Kidney (tissue), 14 donors: ENCODE results near the gene CORO2A. TPM values are rescaled to one million over a fixed set of nuclear protein-coding genes. Genes with fewer than 3 reads are reported as not detected.

Experiments
- DNase-seq, 5 donors: peaks; one replicate each; pipeline ENCODE4 v3.0.0-alpha.2; 2013 to 2020
- FAIRE-seq: peaks from 2 replicates; lab custom pipeline; 2012; peaks lifted over from hg19 to GRCh38; lab: Jason Lieb, UNC
- H3K27ac ChIP-seq, 2 donors: one replicate each; pipeline ENCODE4 v1.7.0; 2013; ENCODE audit warnings: low read depth in 2 of 2, low read length in 2 of 2, inconsistent platforms in 1 of 2
- H3K27me3 ChIP-seq: one replicate; pipeline ENCODE4 v1.7.1; 2013; ENCODE audit warnings: low read length, inconsistent platforms; ENCODE audit not compliant: control insufficient read depth, insufficient read depth
- H3K36me3 ChIP-seq, 3 donors: one replicate each; pipeline versions ENCODE4 v1.7.0 to v1.7.1; 2013; ENCODE audit warnings: low read length in 3 of 3, control low read depth in 1 of 3, inconsistent platforms in 1 of 3; ENCODE audit not compliant: insufficient read depth in 3 of 3, control insufficient read depth in 2 of 3
- H3K4me1 ChIP-seq, 3 donors: one replicate each; pipeline versions ENCODE4 v1.7.0 to v1.7.1; 2013; ENCODE audit warnings: low read length in 3 of 3, inconsistent platforms in 1 of 3, low read depth in 1 of 3; ENCODE audit not compliant: control insufficient read depth in 2 of 3, insufficient read depth in 2 of 3
- H3K4me3 ChIP-seq, 3 donors: one replicate each; pipeline versions ENCODE4 v1.7.0 to v1.8.1; 2013; ENCODE audit warnings: low read length in 3 of 3, control low read depth in 1 of 3, inconsistent platforms in 1 of 3
- H3K9ac ChIP-seq, 3 donors: one replicate each; pipeline versions ENCODE4 v1.7.0 to v1.7.1; 2013; ENCODE audit warnings: low read length in 3 of 3, control low read depth in 1 of 3, inconsistent platforms in 1 of 3
- H3K9me3 ChIP-seq, 3 donors: one replicate each; pipeline versions ENCODE4 v1.7.0 to v1.7.1; 2013; ENCODE audit warnings: low read length in 3 of 3, control low read depth in 1 of 3, inconsistent platforms in 1 of 3; ENCODE audit not compliant: control insufficient read depth in 2 of 3, insufficient read depth in 1 of 3
- intact Hi-C: fragments of 100-400 bp; cut with DNase I; formaldehyde crosslinking; loops from one replicate; pipeline ENCODE4 v1.11.1; 2022
- polyA plus RNA-seq: library from polyadenylated mRNA; stranded (reverse); fragments of 350-450 nt; fragmentation: Illumina TruSeq; extraction: RNeasy Lipid Tissue Mini Kit (QIAGEN cat#74804); gene quantifications from one replicate; pipeline ENCODE4 v1.2.3, GENCODE V29; 2014; ENCODE audit warnings: low read depth, low replicate concordance; ENCODE audit not compliant: insufficient read depth
- total RNA-seq: library from RNA; stranded (reverse); fragmentation: NEBNext Ultra II Directional; extraction: Animal tissue kit (Norgen Biotek cat#: 25700); gene quantifications from one replicate; pipeline ENCODE4 v1.2.1, GENCODE V29; 2021
- TF ChIP-seq, protein P1 (sequence below): IDR thresholded peaks from 3 replicates; pipeline ENCODE4 v1.5.1; 2012; ENCODE audit warnings: mild to moderate bottlenecking, moderate library complexity, borderline replicate concordance; ENCODE audit not compliant: insufficient read depth; ENCODE audit errors: extremely low read depth
- donor health status: control.
- donor health status: control.
- donor health status: control.
- donor health status: control.
- donor health status: control.
- donor health status: DM: yes; HTN: yes; CAD: no.
- donor health status: Normal renal cell carcinoma (clear cell type).

Gene CORO2A
- total and polyA plus RNA-seq, 2 donors from 2014 or later = 0.90 to 5.3 TPM

DNA sequence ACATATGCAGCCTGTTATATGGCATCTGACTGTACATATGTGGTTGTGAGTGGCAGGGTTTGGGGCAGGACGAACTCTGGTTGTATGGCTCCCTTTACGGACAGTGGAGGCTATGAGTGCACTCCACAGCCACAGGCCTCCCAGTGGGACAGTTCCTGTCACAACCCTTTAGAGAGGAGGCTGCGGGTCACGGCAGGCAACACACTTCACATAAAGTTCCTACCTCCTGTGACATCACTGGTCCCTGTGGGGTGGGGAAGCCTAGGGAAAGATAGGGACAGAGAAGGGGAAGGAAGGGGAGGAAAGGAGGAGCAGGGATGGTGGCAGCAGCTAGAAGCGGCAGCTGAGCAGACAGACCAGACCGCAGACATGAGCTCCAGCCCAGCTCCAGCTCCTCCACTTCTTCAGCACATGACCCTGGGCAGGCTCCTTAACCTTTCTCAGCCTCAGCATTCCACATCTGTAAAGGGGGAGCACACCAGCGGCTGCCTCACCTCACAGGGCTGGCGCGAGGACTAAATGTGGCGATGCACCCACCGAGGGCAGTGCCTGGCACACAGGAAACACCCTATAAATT, 27.4 kb upstream of the CORO2A start:
- Histone ChIP-seq H3K27me3 (no peaks in the 10 kb centered on the region), H3K9me3 (no peaks in the 10 kb centered on the region), H3K4me1 (no peaks in the 10 kb centered on the region), H3K9ac (no peak overlapping the region), H3K4me3 (no peak overlapping the region), H3K27ac (no peak overlapping the region), H3K36me3 (no peaks in the 10 kb centered on the region)
- peak in 1 of 5 donors; percentile 22 for DNase-seq
- TF ChIP-seq, protein P1, sequence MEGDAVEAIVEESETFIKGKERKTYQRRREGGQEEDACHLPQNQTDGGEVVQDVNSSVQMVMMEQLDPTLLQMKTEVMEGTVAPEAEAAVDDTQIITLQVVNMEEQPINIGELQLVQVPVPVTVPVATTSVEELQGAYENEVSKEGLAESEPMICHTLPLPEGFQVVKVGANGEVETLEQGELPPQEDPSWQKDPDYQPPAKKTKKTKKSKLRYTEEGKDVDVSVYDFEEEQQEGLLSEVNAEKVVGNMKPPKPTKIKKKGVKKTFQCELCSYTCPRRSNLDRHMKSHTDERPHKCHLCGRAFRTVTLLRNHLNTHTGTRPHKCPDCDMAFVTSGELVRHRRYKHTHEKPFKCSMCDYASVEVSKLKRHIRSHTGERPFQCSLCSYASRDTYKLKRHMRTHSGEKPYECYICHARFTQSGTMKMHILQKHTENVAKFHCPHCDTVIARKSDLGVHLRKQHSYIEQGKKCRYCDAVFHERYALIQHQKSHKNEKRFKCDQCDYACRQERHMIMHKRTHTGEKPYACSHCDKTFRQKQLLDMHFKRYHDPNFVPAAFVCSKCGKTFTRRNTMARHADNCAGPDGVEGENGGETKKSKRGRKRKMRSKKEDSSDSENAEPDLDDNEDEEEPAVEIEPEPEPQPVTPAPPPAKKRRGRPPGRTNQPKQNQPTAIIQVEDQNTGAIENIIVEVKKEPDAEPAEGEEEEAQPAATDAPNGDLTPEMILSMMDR = no peak
- no peak for FAIRE-seq
- intact Hi-C loops = no loop called here

DNA sequence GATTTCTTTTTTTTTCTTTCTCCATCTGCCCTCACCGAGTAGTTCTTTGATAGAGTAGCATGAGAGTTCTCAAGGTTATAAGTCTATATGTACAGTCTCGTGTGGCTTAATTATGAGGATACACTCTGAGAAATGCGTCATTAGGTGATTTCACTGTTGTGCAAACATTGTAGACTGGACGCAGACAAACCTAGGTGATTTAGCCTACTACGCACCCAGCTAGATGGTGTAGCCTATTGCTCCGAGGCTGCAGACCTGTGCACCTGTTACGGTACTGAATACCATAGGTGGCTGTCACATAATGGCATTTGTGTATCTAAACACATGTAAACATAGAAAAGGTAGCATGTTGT, 26.9 kb upstream of the CORO2A start:
- no peak overlapping the region for H3K27ac ChIP-seq
- H3K4me3 ChIP-seq = no peak overlapping the region
- DNase-seq = no peak
- no peaks in the 10 kb centered on the region for H3K36me3 ChIP-seq
- no peaks in the 10 kb centered on the region for H3K4me1 ChIP-seq
- intact Hi-C loops = no loop called here
- no peaks in the 10 kb centered on the region for H3K27me3 ChIP-seq
- TF ChIP-seq, protein P1 = no peak
- H3K9me3 ChIP-seq = no peaks in the 10 kb centered on the region
- no peak for FAIRE-seq
- no peak overlapping the region for H3K9ac ChIP-seq

DNA sequence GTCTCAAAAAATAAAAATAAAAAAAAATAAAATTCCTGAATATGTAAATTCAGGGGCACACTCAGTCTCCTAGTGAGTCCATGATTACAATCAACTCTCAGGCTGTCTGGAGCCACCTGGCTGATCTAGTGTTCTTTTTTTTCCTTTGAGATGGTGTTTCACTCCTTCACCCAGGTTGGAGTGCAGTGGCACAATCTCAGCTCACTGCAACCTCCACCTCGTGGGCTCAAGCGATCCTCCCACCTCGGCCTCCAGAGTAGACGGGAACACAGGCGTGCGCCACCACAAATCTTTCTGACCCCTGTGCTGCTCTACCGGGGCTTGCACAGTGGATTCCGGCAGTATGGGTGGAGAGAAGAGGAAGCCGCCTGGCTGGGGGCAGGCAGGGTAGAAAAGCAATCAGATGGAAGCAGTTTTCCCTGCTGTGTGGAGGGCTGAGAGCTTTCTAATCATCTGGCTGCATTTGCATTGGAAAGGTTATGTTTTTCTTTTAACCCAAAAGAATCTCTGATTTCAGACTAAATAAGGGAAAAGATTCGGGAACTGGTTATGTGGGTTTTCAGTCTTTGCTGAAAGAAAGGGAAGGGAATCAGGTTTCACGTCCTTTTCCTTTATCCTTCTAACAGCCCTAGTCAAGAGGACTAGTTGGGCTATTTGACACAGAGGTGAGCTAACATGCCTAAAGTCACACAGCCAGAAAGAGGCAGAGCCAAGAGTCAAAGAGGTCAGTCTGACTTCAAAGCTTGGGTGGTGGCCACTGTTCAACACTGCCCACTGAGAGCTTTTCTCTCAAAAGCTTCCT, 26.3 kb upstream of the CORO2A start:
- H3K27ac ChIP-seq = no peak overlapping the region
- no peak for FAIRE-seq
- TF ChIP-seq, protein P1 = no peak

More for the DNA sequence above, 26.3 kb upstream of the CORO2A start:
- Histone ChIP-seq H3K9ac (no peak overlapping the region), H3K27me3 (no peaks in the 10 kb centered on the region), H3K36me3 (peaks cover 0 to 2% (median 0%) of the 10 kb centered on the region in 3 donors), H3K4me1 (no peaks in the 10 kb centered on the region), H3K9me3 (no peaks in the 10 kb centered on the region), H3K4me3 (no peak overlapping the region)
- intact Hi-C loops = no loop called here
- peak in 3 of 5 donors; percentile 14 to 23 (median 17) for DNase-seq
